H1 (cell line): ENCODE data around the gene STX4. TPM values are rescaled to one million over a fixed set of nuclear protein-coding genes. Genes with fewer than 3 reads are reported as not detected.

ENCODE experiments used
- CTCF ChIA-PET: fragments of 300-600 bp; sonication (Branson Sonifier 250); formaldehyde crosslinking; loops from one replicate; lab custom pipeline; 2021; ENCODE audit not compliant: partially characterized antibody; lab: Charles Lee
- POLR2A ChIA-PET: fragments of 300-600 bp; sonication (Branson Sonifier 250); formaldehyde crosslinking; loops from one replicate; lab custom pipeline; 2021; ENCODE audit warnings: inconsistent platforms; ENCODE audit not compliant: partially characterized antibody; lab: Charles Lee
- DNase-seq, 2 experiments: peaks; one replicate each; pipeline versions ENCODE4 v3.0.0 to v3.0.0-alpha.2; 2010 to 2022; ENCODE audit warnings: low spot score in 2 of 2, low read depth in 1 of 2, mixed read lengths in 1 of 2
- FAIRE-seq: peaks from 2 replicates; lab custom pipeline; 2011; peaks lifted over from hg19 to GRCh38; lab: Jason Lieb, UNC
- H2AFZ ChIP-seq: 2 replicates; pipeline ENCODE4 v1.8.1; 2012; ENCODE audit warnings: low read length, inconsistent platforms
- H2AK5ac ChIP-seq: 2 replicates; pipeline ENCODE4 v1.6.1; 2013; ENCODE audit warnings: low read depth, low read length
- H2BK120ac ChIP-seq: replicated peaks from 2 replicates; pipeline ENCODE3; 2013; ENCODE audit warnings: low read depth, low read length, inconsistent platforms
- H2BK12ac ChIP-seq: 2 replicates; pipeline ENCODE4 v1.6.1; 2013; ENCODE audit warnings: low read depth, low read length
- H2BK15ac ChIP-seq: 2 replicates; pipeline ENCODE4 v1.6.1; 2013; ENCODE audit warnings: low read length
- H2BK20ac ChIP-seq: 2 replicates; pipeline ENCODE4 v1.6.1; 2013; ENCODE audit warnings: low read length
- H2BK5ac ChIP-seq: 2 replicates; pipeline ENCODE4 v1.6.1; 2013; ENCODE audit warnings: low read depth, low read length
- H3K14ac ChIP-seq: 2 replicates; pipeline ENCODE4 v1.6.1; 2013; ENCODE audit warnings: inconsistent platforms; ENCODE audit not compliant: insufficient read length
- H3K18ac ChIP-seq: 2 replicates; pipeline ENCODE4 v1.6.1; 2013; ENCODE audit warnings: low read length; ENCODE audit errors: extremely low read depth
- H3K23ac ChIP-seq: 2 replicates; pipeline ENCODE4 v1.6.1; 2013; ENCODE audit warnings: inconsistent platforms; ENCODE audit not compliant: insufficient read length
- H3K23me2 ChIP-seq: 2 replicates; pipeline ENCODE4 v1.6.1; 2013; ENCODE audit warnings: low read depth, low read length
- H3K27ac ChIP-seq: 2 replicates; pipeline ENCODE4 v1.6.1; 2011; ENCODE audit warnings: low read depth, low read length, inconsistent platforms
- H3K27me3 ChIP-seq, 4 experiments: replicated peaks in 1 of 4; 1 replicate in 1 of 4; 2 replicates in 3 of 4; pipeline versions ENCODE4 v1.6.1 to v1.8.1; 2011 to 2013; ENCODE audit warnings: low read length in 3 of 4, mild to moderate bottlenecking in 3 of 4, inconsistent platforms in 2 of 4, mixed read lengths in 2 of 4, moderate library complexity in 1 of 4; ENCODE audit not compliant: control insufficient read depth in 3 of 4, insufficient read depth in 3 of 4; ENCODE audit errors: extremely low read depth in 1 of 4
- H3K36me3 ChIP-seq, 4 experiments: 2 replicates each; pipeline versions ENCODE4 v1.6.1 to v1.8.1; 2011 to 2013; ENCODE audit warnings: mild to moderate bottlenecking in 4 of 4, low read length in 3 of 4, moderate library complexity in 2 of 4, control low read depth in 1 of 4, inconsistent platforms in 1 of 4; ENCODE audit not compliant: insufficient read depth in 4 of 4, control insufficient read depth in 2 of 4
- H3K4ac ChIP-seq: replicated peaks from 2 replicates; pipeline ENCODE3; 2013; ENCODE audit warnings: low read length, low read depth, mixed read lengths, inconsistent platforms; ENCODE audit not compliant: insufficient read length
- H3K4me1 ChIP-seq, 4 experiments: replicated peaks in 1 of 4; 1 replicate in 1 of 4; 2 replicates in 3 of 4; pipeline versions ENCODE4 v1.6.1 to v1.8.1; 2011 to 2013; ENCODE audit warnings: low read length in 3 of 4, inconsistent platforms in 2 of 4, mixed read lengths in 1 of 4; ENCODE audit not compliant: insufficient read depth in 4 of 4, control insufficient read depth in 3 of 4
- H3K4me2 ChIP-seq, 2 experiments: 2 replicates each; pipeline versions ENCODE4 v1.6.1 to v1.8.1; 2011 to 2013; ENCODE audit warnings: low read depth in 2 of 2, low read length in 2 of 2, control low read depth in 1 of 2, inconsistent platforms in 1 of 2, mild to moderate bottlenecking in 1 of 2; ENCODE audit not compliant: insufficient read depth in 1 of 2
- H3K4me3 ChIP-seq, 4 experiments: fragments of 200-600, 300-600 bp in 1 of 4; sonication (generic), shearing (Covaris generic), sonication (Bioruptor Twin) in 1 of 4; 2 replicates each; pipeline versions ENCODE4 v1.5.1 to v1.8.1; 2011 to 2016; ENCODE audit warnings: low read length in 4 of 4, low read depth in 3 of 4, control low read depth in 2 of 4, inconsistent platforms in 2 of 4, mild to moderate bottlenecking in 2 of 4, mixed read lengths in 1 of 4, moderate library complexity in 1 of 4; ENCODE audit not compliant: insufficient read depth in 2 of 4; ENCODE audit errors: extremely low read depth in 1 of 4
- H3K56ac ChIP-seq: replicated peaks from 2 replicates; pipeline ENCODE3; 2013; ENCODE audit warnings: low read depth, mild to moderate bottlenecking, mixed read lengths, low read length, inconsistent platforms; ENCODE audit not compliant: insufficient read length
- H3K79me1 ChIP-seq: 2 replicates; pipeline ENCODE4 v1.6.1; 2013; ENCODE audit warnings: low read depth, low read length, control low read depth
- H3K79me2 ChIP-seq, 2 experiments: 2 replicates each; pipeline versions ENCODE4 v1.6.1 to v1.8.1; 2012 to 2013; ENCODE audit warnings: low read length in 2 of 2, mild to moderate bottlenecking in 2 of 2, inconsistent platforms in 1 of 2; ENCODE audit not compliant: insufficient read depth in 2 of 2, control insufficient read depth in 1 of 2
- H3K9ac ChIP-seq, 4 experiments: replicated peaks in 1 of 4; 1 replicate in 1 of 4; 2 replicates in 3 of 4; pipeline versions ENCODE4 v1.6.1 to v1.8.1; 2011 to 2013; ENCODE audit warnings: low read depth in 3 of 4, low read length in 3 of 4, control low read depth in 2 of 4, mild to moderate bottlenecking in 2 of 4, moderate library complexity in 2 of 4, inconsistent platforms in 1 of 4; ENCODE audit errors: extremely low read depth in 1 of 4
- H3K9me3 ChIP-seq, 2 experiments: 2 replicates each; pipeline versions ENCODE4 v1.6.1 to v1.8.1; 2012 to 2013; ENCODE audit warnings: mild to moderate bottlenecking in 2 of 2, moderate library complexity in 2 of 2, control low read depth in 1 of 2, inconsistent platforms in 1 of 2, low read depth in 1 of 2, low read length in 1 of 2, mixed read lengths in 1 of 2; ENCODE audit not compliant: insufficient read depth in 2 of 2
- H4K20me1 ChIP-seq, 2 experiments: replicated peaks in 1 of 2; 2 replicates each; pipeline versions ENCODE3 to v1.8.1; 2011 to 2013; ENCODE audit warnings: inconsistent platforms in 2 of 2, low read length in 2 of 2, mild to moderate bottlenecking in 1 of 2; ENCODE audit not compliant: insufficient read depth in 2 of 2, control insufficient read depth in 1 of 2
- H4K5ac ChIP-seq: 2 replicates; pipeline ENCODE4 v1.6.1; 2013; ENCODE audit warnings: low read length, low read depth, mixed read lengths, inconsistent platforms; ENCODE audit not compliant: insufficient read length
- H4K8ac ChIP-seq: 2 replicates; pipeline ENCODE4 v1.8.0; 2013; ENCODE audit warnings: mild to moderate bottlenecking, moderate library complexity, low read length, inconsistent platforms; ENCODE audit not compliant: insufficient read depth; ENCODE audit errors: extremely low read depth
- H4K91ac ChIP-seq: replicated peaks from 2 replicates; pipeline ENCODE3; 2013; ENCODE audit warnings: low read length, mixed read lengths, inconsistent platforms; ENCODE audit not compliant: insufficient read length
- CBX5 ChIP-seq: fragments of 300-800, 300-1000 bp; sonication (generic); IDR thresholded peaks from 2 replicates; pipeline ENCODE4 v1.7.1; 2016; ENCODE audit warnings: antibody characterized with exemption, low read length, low read depth
- HDAC2 ChIP-seq, 2 experiments: fragments of 300-600 bp in 1 of 2; sonication (generic) in 1 of 2; IDR thresholded peaks; 2 replicates each; pipeline ENCODE4 v1.6.1; 2011 to 2012; ENCODE audit warnings: low read depth in 2 of 2, low read length in 2 of 2, mild to moderate bottlenecking in 2 of 2, moderate library complexity in 2 of 2, borderline replicate concordance in 1 of 2, inconsistent platforms in 1 of 2
- KDM4A ChIP-seq: IDR thresholded peaks from one replicate; pipeline ENCODE4 v1.7.1; 2012; ENCODE audit warnings: low read depth, mild to moderate bottlenecking, moderate library complexity, low read length, inconsistent platforms; ENCODE audit not compliant: severe bottlenecking
- MAX ChIP-seq: IDR thresholded peaks from 2 replicates; pipeline ENCODE4 v1.6.1; 2012; ENCODE audit warnings: inconsistent platforms
- PHF8 ChIP-seq: fragments of 200-600 bp; sonication (generic); conservative IDR thresholded peaks from 2 replicates; pipeline ENCODE4 v1.7.1; 2012; ENCODE audit warnings: low read depth, mild to moderate bottlenecking, inconsistent platforms, low read length, moderate library complexity
- WGBS, 2 experiments: shearing (Covaris generic) in 1 of 2; methylation state at CpG; one replicate each; pipeline versions ENCODE4 v1.1.6 to v1.1.7; 2013 to 2015; ENCODE audit warnings: low lambda C conversion rate in 2 of 2, mixed read lengths in 2 of 2, inconsistent platforms in 1 of 2, low coverage in 1 of 2, missing lambda C conversion rate in 1 of 2; ENCODE audit not compliant: insufficient replicate concordance in 2 of 2, insufficient coverage in 1 of 2, insufficient read length in 1 of 2; ENCODE audit errors: extremely low coverage in 1 of 2, missing lambda C conversion rate in 1 of 2; 5-methylcytosine and 5-hydroxymethylcytosine counted together
- polyA plus RNA-seq, 7 experiments: library from polyadenylated mRNA; depleted of rRNA in 3 of 7; stranded (reverse) in 5 of 7; unstranded in 2 of 7; fragments of >200 nt in 5 of 7; fragments of 200-250 nt in 2 of 7; gene quantifications; 1 replicate in 5 of 7; 2 replicates in 1 of 7; 4 replicates in 1 of 7; pipeline versions ENCODE4 v1.2.1 to v1.2.3, GENCODE V29; 2011 to 2013; ENCODE audit warnings: missing spikeins in 2 of 7, mixed read lengths in 2 of 7
- total RNA-seq: library from RNA; stranded (reverse); fragmentation: NEBNext Ultra II Directional; extraction: Animal tissue kit (Norgen Biotek cat#: 25700); gene quantifications from 2 replicates; pipeline ENCODE4 v1.2.1, GENCODE V29; 2021

STX4 gene
- total and polyA plus RNA-seq, 2 of the 8 experiments (the other 6 are each of a cell fraction or from before 2014, with no cell fraction given) = 25.8 to 32.3 TPM

- POLR2A ChIA-PET = interaction anchor here (0.7 kb wide), 1 partner anchor 24 kb away, joined by 3 read pairs; no protein-coding TSS in a partner anchor
- H3K9me3 ChIP-seq = no peaks in the 10 kb centered on the region
Measured at GRCh38 chr16:30990105-30990504, 43.3 kb upstream of the STX4 start.

More at GRCh38 chr16:30990105-30990504, 43.3 kb upstream of the STX4 start:
- no peaks in the 10 kb centered on the region for H3K36me3 ChIP-seq
- H3K14ac ChIP-seq = no peak overlapping the region
- H3K9ac ChIP-seq = no peak overlapping the region; a peak in 1 of 7 replicates
- DNase-seq = no peak
- no peak overlapping the region for H4K91ac ChIP-seq
- H3K27me3 ChIP-seq = no peaks in the 10 kb centered on the region; a peak in 1 of 7 replicates
- H3K27ac ChIP-seq = no peak overlapping the region; the same call in 1 of the 2 replicates
- FAIRE-seq = no peak
- no peak overlapping the region for H3K4me2 ChIP-seq
- H3K4ac ChIP-seq = no peak overlapping the region
- no peak overlapping the region for H2BK5ac ChIP-seq
- CTCF ChIA-PET = interaction anchor here (1.5 kb wide), 1 partner anchor 52 kb away, joined by 4 read pairs; no protein-coding TSS in a partner anchor
- H2BK12ac ChIP-seq = no peak overlapping the region
- no peak overlapping the region for H3K23ac ChIP-seq
- H2BK120ac ChIP-seq = no peak overlapping the region
- peaks cover 0 to 5% (median 2%) of the 10 kb centered on the region in 4 experiments; a peak in 4 of 7 replicates for H3K4me1 ChIP-seq
- TF ChIP-seq KDM4A = no peak
- TF ChIP-seq CBX5 = no peak
- no peak for TF ChIP-seq HDAC2 (IDR thresholded peaks at IDR 0.05; ENCODE audit: borderline replicate concordance in 1 of 2, low read depth in 2 of 2, low read length in 2 of 2)
- no peak for TF ChIP-seq PHF8
- TF ChIP-seq MAX = no peak
- H4K20me1 ChIP-seq = peaks cover 0 to 3% of the 10 kb centered on the region in 2 experiments
- no peak overlapping the region for H3K56ac ChIP-seq
- WGBS, 2 experiments = 90% methylated on average over 12 of the region's 12 CpGs; no CpG with 5 or more reads in 1 of the 2 experiments
- H2BK15ac ChIP-seq = no peak overlapping the region
- H2AK5ac ChIP-seq = no peak overlapping the region
- no peak overlapping the region for H3K4me3 ChIP-seq
- no peak overlapping the region for H4K8ac ChIP-seq
- no peak overlapping the region for H2BK20ac ChIP-seq
- H3K18ac ChIP-seq = no peak overlapping the region
- H3K23me2 ChIP-seq = peaks cover 2% of the 10 kb centered on the region; the same call in 1 of the 2 replicates
- H2AFZ ChIP-seq = no peak overlapping the region
- H3K79me1 ChIP-seq = no peaks in the 10 kb centered on the region
- no peaks in the 10 kb centered on the region for H3K79me2 ChIP-seq
- no peak overlapping the region for H4K5ac ChIP-seq
